OCI-LY1 (cell line): ENCODE data around the gene FHIT.

Experiments
- H2AFZ ChIP-seq: fragments of 200-600 bp; sonication (generic), shearing (Covaris generic); 2 replicates; pipeline ENCODE4 v1.6.0; 2014; ENCODE audit warnings: antibody characterized with exemption, mild to moderate bottlenecking, low read length
- H3F3A ChIP-seq: fragments of 200-600 bp; sonication (generic), shearing (Covaris generic); 2 replicates; pipeline ENCODE4 v1.6.0; 2014; ENCODE audit warnings: mild to moderate bottlenecking, antibody characterized with exemption, low read length, moderate library complexity; ENCODE audit not compliant: insufficient read depth
- H3K27ac ChIP-seq: fragments of 200-600 bp; sonication (generic); 2 replicates; pipeline ENCODE4 v1.5.1; 2014; ENCODE audit warnings: low read length, mixed run types, mild to moderate bottlenecking, low read depth; ENCODE audit not compliant: poor library complexity, severe bottlenecking
- H3K27me3 ChIP-seq: fragments of 200-600 bp; sonication (generic); 2 replicates; pipeline ENCODE4 v1.6.0; 2014; ENCODE audit warnings: antibody characterized with exemption, mild to moderate bottlenecking, low read length, moderate library complexity; ENCODE audit not compliant: insufficient read depth
- H3K36me3 ChIP-seq: fragments of 200-600 bp; sonication (generic); 2 replicates; pipeline ENCODE4 v1.6.1; 2014; ENCODE audit warnings: mild to moderate bottlenecking, antibody characterized with exemption, low read length, moderate library complexity, mixed read lengths; ENCODE audit not compliant: insufficient read depth
- H3K4me1 ChIP-seq: fragments of 200-600 bp; sonication (generic); 2 replicates; pipeline ENCODE4 v1.5.1; 2014; ENCODE audit warnings: mild to moderate bottlenecking, low read length, moderate library complexity; ENCODE audit not compliant: insufficient read depth, severe bottlenecking
- H3K4me2 ChIP-seq: fragments of 200-600 bp; sonication (generic), shearing (Covaris generic); 2 replicates; pipeline ENCODE4 v1.6.1; 2014; ENCODE audit warnings: low read length
- H3K4me3 ChIP-seq: fragments of 200-600 bp; sonication (generic); 2 replicates; pipeline ENCODE4 v1.5.1; 2014; ENCODE audit warnings: low read length, low read depth, mild to moderate bottlenecking, mixed read lengths; ENCODE audit not compliant: poor library complexity, severe bottlenecking
- H3K79me2 ChIP-seq: fragments of 200-600 bp; shearing (Covaris generic); 2 replicates; pipeline ENCODE4 v1.6.1; 2016; ENCODE audit warnings: mixed run types, low read length, mixed read lengths; ENCODE audit not compliant: insufficient read depth
- H3K9ac ChIP-seq: fragments of 200-600 bp; sonication (generic), shearing (Covaris generic); 2 replicates; pipeline ENCODE4 v1.6.1; 2014; ENCODE audit warnings: mild to moderate bottlenecking, low read length, mixed read lengths
- H3K9me2 ChIP-seq: fragments of 200-600 bp; sonication (generic), shearing (Covaris generic); 2 replicates; pipeline ENCODE4 v1.6.1; 2014; ENCODE audit warnings: low read depth, mild to moderate bottlenecking, low read length, mixed read lengths
- H3K9me3 ChIP-seq: fragments of 200-600 bp; shearing (Covaris generic); 2 replicates; pipeline ENCODE4 v1.6.1; 2014; ENCODE audit warnings: low read length, mixed read lengths
- H4K20me1 ChIP-seq: fragments of 200-600 bp; sonication (generic), shearing (Covaris generic); 2 replicates; pipeline ENCODE4 v1.6.0; 2016; ENCODE audit warnings: mild to moderate bottlenecking, low read length; ENCODE audit not compliant: insufficient read depth
- EZH2 ChIP-seq: fragments of 200-600 bp; sonication (generic), shearing (Covaris generic); IDR thresholded peaks from 2 replicates; pipeline ENCODE4 v1.8.0; 2017; ENCODE audit warnings: borderline replicate concordance, mixed run types, mild to moderate bottlenecking, antibody characterized with exemption, low read length, moderate library complexity, mixed read lengths
- TF ChIP-seq, protein P1 (sequence below): fragments of 200-600 bp; sonication (generic), shearing (Covaris generic); IDR thresholded peaks from 2 replicates; pipeline ENCODE4 v1.5.1; 2017; ENCODE audit warnings: mild to moderate bottlenecking, antibody characterized with exemption, low read length, moderate library complexity, mixed read lengths

The FHIT gene

DNA sequence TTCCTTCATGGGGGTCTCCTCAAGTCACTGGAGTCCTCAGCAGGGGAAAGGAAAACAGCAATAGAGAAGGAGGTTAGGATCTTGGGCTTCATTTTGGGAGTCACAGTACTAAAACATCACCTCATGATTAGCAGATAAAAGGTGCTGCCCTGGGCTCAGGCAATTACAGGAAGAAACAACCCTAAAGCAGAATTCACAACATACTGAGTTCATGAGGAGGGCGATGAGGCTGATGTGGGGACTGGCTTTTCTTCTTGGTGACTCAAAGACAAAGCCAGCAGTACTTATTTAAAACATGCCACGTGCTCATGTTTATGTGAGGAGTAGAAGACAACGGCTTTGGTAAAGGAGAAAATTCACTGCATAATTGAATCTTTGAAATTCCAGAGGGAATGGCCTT lies 1379.1 kb downstream of the FHIT start:
- H3K9me3 ChIP-seq: no peaks in the 10 kb centered on the region
- TF ChIP-seq, protein P1, sequence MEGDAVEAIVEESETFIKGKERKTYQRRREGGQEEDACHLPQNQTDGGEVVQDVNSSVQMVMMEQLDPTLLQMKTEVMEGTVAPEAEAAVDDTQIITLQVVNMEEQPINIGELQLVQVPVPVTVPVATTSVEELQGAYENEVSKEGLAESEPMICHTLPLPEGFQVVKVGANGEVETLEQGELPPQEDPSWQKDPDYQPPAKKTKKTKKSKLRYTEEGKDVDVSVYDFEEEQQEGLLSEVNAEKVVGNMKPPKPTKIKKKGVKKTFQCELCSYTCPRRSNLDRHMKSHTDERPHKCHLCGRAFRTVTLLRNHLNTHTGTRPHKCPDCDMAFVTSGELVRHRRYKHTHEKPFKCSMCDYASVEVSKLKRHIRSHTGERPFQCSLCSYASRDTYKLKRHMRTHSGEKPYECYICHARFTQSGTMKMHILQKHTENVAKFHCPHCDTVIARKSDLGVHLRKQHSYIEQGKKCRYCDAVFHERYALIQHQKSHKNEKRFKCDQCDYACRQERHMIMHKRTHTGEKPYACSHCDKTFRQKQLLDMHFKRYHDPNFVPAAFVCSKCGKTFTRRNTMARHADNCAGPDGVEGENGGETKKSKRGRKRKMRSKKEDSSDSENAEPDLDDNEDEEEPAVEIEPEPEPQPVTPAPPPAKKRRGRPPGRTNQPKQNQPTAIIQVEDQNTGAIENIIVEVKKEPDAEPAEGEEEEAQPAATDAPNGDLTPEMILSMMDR: no peak
- no peak for TF ChIP-seq EZH2
- H3K4me2 ChIP-seq: no peak overlapping the region

GRCh38 chr3:59867185-59868002 lies 1383.9 kb downstream of the FHIT start:
- no peaks in the 10 kb centered on the region for H4K20me1 ChIP-seq
- no peak overlapping the region for H3K27ac ChIP-seq
- H3K4me1 ChIP-seq: no peaks in the 10 kb centered on the region
- no peaks in the 10 kb centered on the region for H3K27me3 ChIP-seq
- H3K9me3 ChIP-seq: no peaks in the 10 kb centered on the region
- H3K9me2 ChIP-seq: no peaks in the 10 kb centered on the region
- no peak overlapping the region for H3K4me3 ChIP-seq
- no peak overlapping the region for H2AFZ ChIP-seq
- H3F3A ChIP-seq: no peaks in the 10 kb centered on the region
- TF ChIP-seq, protein P1: no peak
- no peak for TF ChIP-seq EZH2
- no peak overlapping the region for H3K4me2 ChIP-seq
- H3K9ac ChIP-seq: no peak overlapping the region
- H3K36me3 ChIP-seq: no peaks in the 10 kb centered on the region; the same call in 1 of the 2 replicates
- H3K79me2 ChIP-seq: no peaks in the 10 kb centered on the region

More for the DNA sequence above, 1379.1 kb downstream of the FHIT start:
- no peaks in the 10 kb centered on the region for H3K4me1 ChIP-seq
- H3K27ac ChIP-seq: no peak overlapping the region
- H3K36me3 ChIP-seq: no peaks in the 10 kb centered on the region
- no peaks in the 10 kb centered on the region for H3F3A ChIP-seq
- no peaks in the 10 kb centered on the region for H4K20me1 ChIP-seq
- H2AFZ ChIP-seq: no peak overlapping the region
- H3K79me2 ChIP-seq: no peaks in the 10 kb centered on the region
- no peaks in the 10 kb centered on the region for H3K9me2 ChIP-seq
- H3K4me3 ChIP-seq: no peak overlapping the region
- H3K27me3 ChIP-seq: no peaks in the 10 kb centered on the region
- no peak overlapping the region for H3K9ac ChIP-seq

DNA sequence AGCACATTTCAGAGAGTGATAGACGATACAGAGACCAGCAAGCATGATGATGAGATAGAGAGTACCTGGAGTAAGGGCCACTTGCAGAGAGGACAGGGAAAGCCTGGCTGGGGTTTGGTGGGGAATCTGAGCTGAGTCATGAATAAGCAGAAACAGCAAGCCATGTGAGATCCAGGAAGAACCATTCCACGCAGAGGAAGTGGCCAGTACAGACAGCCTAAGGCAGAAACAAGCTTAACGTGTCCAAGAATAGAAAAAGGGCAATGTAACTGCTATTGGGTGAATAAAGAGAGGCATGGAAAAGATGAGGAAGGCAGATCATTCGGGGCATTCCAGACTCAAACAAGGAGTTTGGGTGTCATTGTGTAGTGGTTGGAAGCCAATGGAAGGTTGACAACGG lies 1385.2 kb downstream of the FHIT start:
- Histone ChIP-seq H3K27ac (no peak overlapping the region), H3K27me3 (no peaks in the 10 kb centered on the region), H3K79me2 (no peaks in the 10 kb centered on the region), H4K20me1 (no peaks in the 10 kb centered on the region), H2AFZ (no peak overlapping the region), H3K36me3 (no peaks in the 10 kb centered on the region; the same call in 1 of the 2 replicates), H3K4me1 (no peaks in the 10 kb centered on the region), H3K9ac (no peak overlapping the region), H3K9me2 (no peaks in the 10 kb centered on the region), H3K4me3 (no peak overlapping the region), H3K4me2 (no peak overlapping the region), H3K9me3 (no peaks in the 10 kb centered on the region), H3F3A (no peaks in the 10 kb centered on the region)
- no peak for TF ChIP-seq EZH2
- TF ChIP-seq, protein P1: no peak
